Left ventricle myocardium inferior (tissue), 1 donor: ENCODE measurements around the gene FASTKD3. TPM values are rescaled to one million over a fixed set of nuclear protein-coding genes. Genes with fewer than 3 reads are reported as not detected.

Source experiments
- DNase-seq: peaks from one replicate; pipeline ENCODE4 v3.0.0-alpha.2; 2020
- H3K27ac ChIP-seq: fragments of 200-600 bp; replicated peaks from 2 replicates; pipeline ENCODE4 v1.8.0; 2021
- H3K27me3 ChIP-seq: fragments of 200-600 bp; 2 replicates; pipeline ENCODE4 v1.8.0; 2021; ENCODE audit warnings: low read depth
- H3K36me3 ChIP-seq: fragments of 200-600 bp; 2 replicates; pipeline ENCODE4 v1.8.0; 2021
- H3K4me1 ChIP-seq: fragments of 200-600 bp; 2 replicates; pipeline ENCODE4 v1.8.0; 2021
- H3K4me3 ChIP-seq: fragments of 200-600 bp; 2 replicates; pipeline ENCODE4 v1.8.0; 2021; ENCODE audit warnings: mild to moderate bottlenecking, moderate library complexity
- H3K9me3 ChIP-seq: fragments of 200-600 bp; replicated peaks from 2 replicates; pipeline ENCODE4 v1.8.0; 2021
- intact Hi-C: fragments of 100-400 bp; cut with micrococcal nuclease; formaldehyde crosslinking; loops from one replicate; pipeline ENCODE4 v1.11.0; 2022
- total RNA-seq: library from RNA; stranded (reverse); fragmentation: NEBNext Ultra II Directional; extraction: Animal tissue kit (Norgen Biotek cat#: 25700); gene quantifications from one replicate; pipeline ENCODE4 v1.2.1, GENCODE V29; 2021
- TF ChIP-seq, protein P1 (sequence below): fragments of 200-600 bp; IDR thresholded peaks from 2 replicates; pipeline ENCODE4 v1.8.0; 2021; ENCODE audit warnings: antibody characterized with exemption, mild to moderate bottlenecking, borderline replicate concordance
- donor health status: DM: no; HTN: yes; CAD: no; lungs with severe emphysema.

Gene FASTKD3
- total RNA-seq, 1 donor from 2014 or later: 5.8 TPM

GRCh38 chr5:7872517-7873130 lies 3.8 kb upstream of the FASTKD3 start:
- Histone ChIP-seq H3K9me3 (no peaks in the 10 kb centered on the region), H3K4me3 (no peak overlapping the region), H3K27ac (no peak overlapping the region), H3K36me3 (peaks cover 26% of the 10 kb centered on the region), H3K27me3 (no peaks in the 10 kb centered on the region), H3K4me1 (peaks cover 54% of the 10 kb centered on the region)
- DNase-seq: no peak
- intact Hi-C loops: no loop called here
- TF ChIP-seq, protein P1, sequence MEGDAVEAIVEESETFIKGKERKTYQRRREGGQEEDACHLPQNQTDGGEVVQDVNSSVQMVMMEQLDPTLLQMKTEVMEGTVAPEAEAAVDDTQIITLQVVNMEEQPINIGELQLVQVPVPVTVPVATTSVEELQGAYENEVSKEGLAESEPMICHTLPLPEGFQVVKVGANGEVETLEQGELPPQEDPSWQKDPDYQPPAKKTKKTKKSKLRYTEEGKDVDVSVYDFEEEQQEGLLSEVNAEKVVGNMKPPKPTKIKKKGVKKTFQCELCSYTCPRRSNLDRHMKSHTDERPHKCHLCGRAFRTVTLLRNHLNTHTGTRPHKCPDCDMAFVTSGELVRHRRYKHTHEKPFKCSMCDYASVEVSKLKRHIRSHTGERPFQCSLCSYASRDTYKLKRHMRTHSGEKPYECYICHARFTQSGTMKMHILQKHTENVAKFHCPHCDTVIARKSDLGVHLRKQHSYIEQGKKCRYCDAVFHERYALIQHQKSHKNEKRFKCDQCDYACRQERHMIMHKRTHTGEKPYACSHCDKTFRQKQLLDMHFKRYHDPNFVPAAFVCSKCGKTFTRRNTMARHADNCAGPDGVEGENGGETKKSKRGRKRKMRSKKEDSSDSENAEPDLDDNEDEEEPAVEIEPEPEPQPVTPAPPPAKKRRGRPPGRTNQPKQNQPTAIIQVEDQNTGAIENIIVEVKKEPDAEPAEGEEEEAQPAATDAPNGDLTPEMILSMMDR: no peak

DNA sequence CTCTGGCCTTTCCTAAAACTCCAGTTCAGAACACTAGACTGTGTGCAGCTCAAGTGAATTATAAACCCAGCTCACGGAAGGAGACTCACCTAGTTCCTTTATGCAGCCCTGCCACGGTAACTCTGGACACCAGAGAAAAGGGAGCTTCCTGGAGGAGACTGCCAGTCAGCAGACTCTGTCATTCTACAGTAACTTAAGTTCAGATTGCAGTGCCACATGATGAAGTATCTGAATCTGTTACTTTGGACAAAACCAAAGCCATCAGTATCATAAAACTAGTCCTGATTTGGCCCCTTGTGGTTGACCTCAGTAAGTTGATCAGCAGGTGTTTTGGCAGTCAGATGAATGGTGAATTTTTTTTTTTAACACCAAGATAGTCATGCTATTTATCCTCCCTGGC lies 2.8 kb upstream of the FASTKD3 start:
- Histone ChIP-seq H3K27me3 (no peaks in the 10 kb centered on the region), H3K4me3 (no peak overlapping the region), H3K36me3 (peaks cover 17% of the 10 kb centered on the region), H3K4me1 (peaks cover 57% of the 10 kb centered on the region), H3K27ac (no peak overlapping the region), H3K9me3 (no peaks in the 10 kb centered on the region)
- no peak for DNase-seq
- intact Hi-C loops: no loop called here
- TF ChIP-seq, protein P1: no peak

DNA sequence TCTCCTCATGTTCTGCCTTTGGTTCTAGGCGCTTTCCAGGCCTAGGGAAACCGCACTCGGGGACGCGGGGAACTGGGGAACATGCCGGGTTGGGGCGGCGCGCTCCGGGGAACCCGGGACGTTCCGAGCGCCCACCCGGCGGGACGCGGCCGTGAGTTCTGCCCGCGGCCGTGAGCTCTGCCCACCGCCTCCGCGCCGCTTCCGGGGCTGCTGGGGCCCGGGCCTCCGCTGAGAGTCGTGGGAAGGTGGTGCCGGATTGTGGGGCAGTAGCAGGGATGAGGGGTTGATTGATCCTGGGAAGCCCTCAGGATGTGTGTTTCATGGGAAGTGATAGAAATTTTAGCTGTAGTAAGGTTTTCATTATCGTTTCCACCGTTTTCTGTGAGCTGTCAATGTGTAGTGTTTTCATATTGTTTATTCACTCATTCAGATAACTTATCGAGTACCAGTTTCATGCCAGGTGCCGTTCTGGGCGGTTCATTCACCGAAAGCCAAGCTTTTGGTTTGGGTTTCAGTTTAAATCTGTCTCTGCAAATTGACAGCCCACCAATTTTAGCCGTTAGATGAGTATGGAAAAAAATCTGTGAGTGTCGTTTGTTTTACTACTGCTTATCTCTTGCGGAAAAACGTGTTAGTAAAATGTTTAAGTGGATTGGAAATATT lies 774 bp upstream of the FASTKD3 start:
- Histone ChIP-seq H3K27me3 (no peaks in the 10 kb centered on the region), H3K9me3 (no peaks in the 10 kb centered on the region), H3K27ac (peak overlapping the region; percentile 84), H3K4me1 (peaks cover 64% of the 10 kb centered on the region), H3K36me3 (peaks cover 13% of the 10 kb centered on the region), H3K4me3 (peak overlapping the region; percentile 81)
- DNase-seq: peak; percentile 17
- intact Hi-C loops: no loop called here
- TF ChIP-seq, protein P1: no peak

- Histone ChIP-seq H3K4me3 (peak overlapping the region; percentile 81), H3K27me3 (no peaks in the 10 kb centered on the region), H3K9me3 (no peaks in the 10 kb centered on the region), H3K27ac (peak overlapping the region; percentile 84), H3K4me1 (peaks cover 64% of the 10 kb centered on the region), H3K36me3 (peaks cover 20% of the 10 kb centered on the region)
- no peak for DNase-seq
- TF ChIP-seq, protein P1: no peak
- intact Hi-C loops: no loop called here
Measured at GRCh38 chr5:7868427-7868772, 431 bp downstream of the FASTKD3 start.

GRCh38 chr5:7867260-7867659 lies 1.6 kb downstream of the FASTKD3 start:
- DNase-seq: no peak
- Histone ChIP-seq H3K27ac (no peak overlapping the region), H3K4me1 (peaks cover 57% of the 10 kb centered on the region), H3K36me3 (peaks cover 28% of the 10 kb centered on the region), H3K27me3 (no peaks in the 10 kb centered on the region), H3K9me3 (no peaks in the 10 kb centered on the region), H3K4me3 (no peak overlapping the region)
- TF ChIP-seq, protein P1: no peak
- intact Hi-C loops: no loop called here
